ENCODE results near the gene ALDH7A1.

- TF ChIP-seq CTCF (IDR thresholded peaks at IDR 0.05; ENCODE audit: low read length) (no peak), EZH2phosphoT487 (IDR thresholded peaks at IDR 0.05; ENCODE audit: low read length) (no peak), EZH2 (optimal IDR thresholded peaks at IDR 0.05; ENCODE audit: low read depth, low read length) (no peak)
Measured at GRCh38 chr5:126490167-126490940, 104.7 kb downstream of the ALDH7A1 start.
